B cell (primary cell): ENCODE data around the gene MAPT. TPM values are rescaled to one million over a fixed set of nuclear protein-coding genes. Genes with fewer than 3 reads are reported as not detected.

Experiments used
- ATAC-seq: fragments of 200-7000 bp; cut with Tn5 transposase; one replicate; pipeline ENCODE4 v1.10.0; 2021; ENCODE audit warnings: low read depth, mild to moderate bottlenecking, moderate number of reproducible peaks, moderate library complexity
- CTCF ChIA-PET: fragments of 350-600 bp; sonication (Branson Sonifier 250); formaldehyde crosslinking; loops from one replicate; lab custom pipeline; 2021; ENCODE audit warnings: antibody characterized with exemption, inconsistent platforms; lab: Charles Lee
- POLR2A ChIA-PET: fragments of 350-600 bp; sonication (Branson Sonifier 250); formaldehyde crosslinking; loops from one replicate; lab custom pipeline; 2021; ENCODE audit warnings: antibody characterized with exemption; lab: Charles Lee
- DNase-seq: peaks from one replicate; pipeline ENCODE4 v3.0.0; 2013
- H2AFZ ChIP-seq: 2 replicates; pipeline ENCODE4 v1.6.1; 2012; ENCODE audit warnings: mild to moderate bottlenecking, low read depth, low read length; ENCODE audit not compliant: insufficient read depth, poor library complexity, severe bottlenecking
- H3K27ac ChIP-seq, 2 donors: 1 replicate in 1 of 2; 2 replicates in 1 of 2; pipeline ENCODE4 v1.5.1; 2012 to 2013; ENCODE audit warnings: low read length in 2 of 2, mild to moderate bottlenecking in 2 of 2, moderate library complexity in 1 of 2
- H3K27me3 ChIP-seq, 4 experiments: fragments of 200-600 bp in 1 of 4; sonication (generic) in 1 of 4; replicated peaks in 1 of 4; 1 replicate in 2 of 4; 2 replicates in 2 of 4; pipeline versions ENCODE4 v1.6.1 to v1.7.0; 2013 to 2016; ENCODE audit warnings: low read length in 3 of 4, mild to moderate bottlenecking in 2 of 4, mixed read lengths in 1 of 4, moderate library complexity in 1 of 4; ENCODE audit not compliant: insufficient read depth in 4 of 4, control insufficient read depth in 3 of 4; ENCODE audit errors: control extremely low read depth in 1 of 4
- H3K36me3 ChIP-seq, 2 experiments: replicated peaks in 1 of 2; 1 replicate in 1 of 2; 2 replicates in 1 of 2; pipeline versions ENCODE4 v1.6.1 to v1.7.1; 2013; ENCODE audit warnings: low read length in 1 of 2; ENCODE audit not compliant: insufficient read depth in 2 of 2, control insufficient read depth in 1 of 2; ENCODE audit errors: control extremely low read depth in 1 of 2, extremely low read depth in 1 of 2
- H3K4me1 ChIP-seq, 2 donors: fragments of 200-600 bp in 1 of 2; sonication (generic) in 1 of 2; 1 replicate in 1 of 2; 2 replicates in 1 of 2; pipeline versions ENCODE4 v1.5.1 to v1.6.1; 2013 to 2017; ENCODE audit warnings: low read length in 2 of 2; ENCODE audit not compliant: control insufficient read depth in 2 of 2, insufficient read depth in 2 of 2
- H3K4me2 ChIP-seq: replicated peaks from 2 replicates; pipeline ENCODE3; 2012; ENCODE audit warnings: mild to moderate bottlenecking, low read depth, low read length; ENCODE audit not compliant: poor library complexity, severe bottlenecking
- H3K4me3 ChIP-seq, 5 experiments: fragments of 200-600 bp in 1 of 5; sonication (generic) in 1 of 5; 1 replicate in 3 of 5; 2 replicates in 2 of 5; pipeline versions ENCODE4 v1.5.1 to v1.7.0; 2011 to 2016; ENCODE audit warnings: low read length in 4 of 5, mild to moderate bottlenecking in 4 of 5, low read depth in 2 of 5, control low read depth in 1 of 5, moderate library complexity in 1 of 5; ENCODE audit not compliant: insufficient read depth in 1 of 5; ENCODE audit errors: control extremely low read depth in 1 of 5, extremely low read depth in 1 of 5
- H3K79me2 ChIP-seq: fragments of 200-600 bp; sonication (generic); one replicate; pipeline ENCODE4 v1.6.0; 2016; ENCODE audit warnings: low read length; ENCODE audit not compliant: control insufficient read depth, insufficient read depth
- H3K9ac ChIP-seq: fragments of 200-600 bp; sonication (generic); 2 replicates; pipeline ENCODE4 v1.6.1; 2017; ENCODE audit warnings: mild to moderate bottlenecking, low read length, moderate library complexity
- H3K9me3 ChIP-seq, 3 donors: one replicate each; pipeline versions ENCODE4 v1.6.1 to v1.7.1; 2013; ENCODE audit warnings: low read length in 2 of 3; ENCODE audit not compliant: control insufficient read depth in 2 of 3, insufficient read depth in 1 of 3; ENCODE audit errors: control extremely low read depth in 1 of 3
- H4K20me1 ChIP-seq: 2 replicates; pipeline ENCODE4 v1.6.0; 2012; ENCODE audit warnings: mild to moderate bottlenecking, low read length; ENCODE audit not compliant: insufficient read depth, control insufficient read depth, poor library complexity, severe bottlenecking
- H3K27ac Mint-ChIP-seq: one replicate; pipeline ENCODE4 v1.8.0; 2021; ENCODE audit warnings: mixed read lengths
- H3K27me3 Mint-ChIP-seq: one replicate; pipeline ENCODE4 v1.8.0; 2021; ENCODE audit warnings: mixed read lengths
- H3K4me1 Mint-ChIP-seq: one replicate; pipeline ENCODE4 v1.8.0; 2021; ENCODE audit warnings: mixed read lengths
- H3K4me3 Mint-ChIP-seq: one replicate; pipeline ENCODE4 v1.8.0; 2021; ENCODE audit warnings: mixed read lengths
- H3K9me3 Mint-ChIP-seq: one replicate; pipeline ENCODE4 v1.8.0; 2022; ENCODE audit warnings: mixed read lengths; ENCODE audit not compliant: insufficient read depth
- CTCF ChIP-seq: fragments of 200-600 bp; IDR thresholded peaks from one replicate; pipeline ENCODE4 v1.8.0; 2022; ENCODE audit warnings: antibody characterized with exemption, mild to moderate bottlenecking
- EZH2 ChIP-seq: IDR thresholded peaks from 2 replicates; pipeline ENCODE4 v1.6.1; 2012; ENCODE audit warnings: borderline replicate concordance, low read depth, mild to moderate bottlenecking, moderate library complexity, low read length; ENCODE audit not compliant: insufficient read depth, poor library complexity, severe bottlenecking
- WGBS: methylation state at CpG from one replicate; pipeline ENCODE4 v1.1.5; 2013; ENCODE audit warnings: missing lambda C conversion rate; ENCODE audit not compliant: insufficient coverage; 5-methylcytosine and 5-hydroxymethylcytosine counted together
- intact Hi-C: fragments of 100-400 bp; cut with micrococcal nuclease; formaldehyde crosslinking; loops from one replicate; pipeline ENCODE4 v1.10.0; 2022
- polyA plus RNA-seq: library from polyadenylated mRNA; depleted of rRNA; stranded (reverse); fragments of >200 nt; gene quantifications from 2 replicates; pipeline ENCODE4 v1.2.3, GENCODE V29; 2012
- total RNA-seq, 2 donors: library from RNA; stranded (reverse); fragments of 120-200 nt in 1 of 2; gene quantifications; 1 replicate in 1 of 2; 2 replicates in 1 of 2; pipeline versions ENCODE4 v1.2.3 to v1.2.4, GENCODE V29; 2013 to 2022

Gene MAPT
- total and polyA plus RNA-seq, 2 donors (not counting 1 experiment from before 2014, with no cell fraction given), result 0.13 to 0.20 TPM

GRCh38 chr17:46001390-46002310 is 107.3 kb downstream of the MAPT start:
- H3K4me2 ChIP-seq, result no peak overlapping the region
- POLR2A ChIA-PET, result no interaction called here
- DNase-seq, result no peak
- H3K27ac ChIP-seq, result no peak overlapping the region
- peaks cover 0 to 5% of the 10 kb centered on the region in 2 donors for H3K4me1 ChIP-seq
- Mint-ChIP-seq H3K27me3 (no peaks in the 10 kb centered on the region), H3K4me1 (no peaks in the 10 kb centered on the region), H3K4me3 (no peak overlapping the region), H3K27ac (no peak overlapping the region), H3K9me3 (no peaks in the 10 kb centered on the region)
- H3K36me3 ChIP-seq, result no peaks in the 10 kb centered on the region
- H3K4me3 ChIP-seq, result no peak overlapping the region
- H4K20me1 ChIP-seq, result no peaks in the 10 kb centered on the region
- no peak for ATAC-seq
- 87% methylated on average over 13 of the region's 13 CpGs for WGBS
- CTCF ChIA-PET, result interaction anchor here (0.6 to 7.6 kb wide), 15 partner anchors 11 to 285 kb away, joined by 3 to 122 read pairs (median 4); partner anchors contain the start of gene KANSL1
- H3K9me3 ChIP-seq, result no peaks in the 10 kb centered on the region
- intact Hi-C loops, result loop anchor here (1.0 kb wide), 2 partner anchors 43 to 60 kb away; no protein-coding TSS in a partner anchor
- H3K27me3 ChIP-seq, result no peaks in the 10 kb centered on the region
- TF ChIP-seq EZH2 (no peak), CTCF (no peak)
- H3K79me2 ChIP-seq, result no peaks in the 10 kb centered on the region
- no peak overlapping the region for H3K9ac ChIP-seq
- H2AFZ ChIP-seq, result no peak overlapping the region
